Caco-2 (cell line): Measurements from ENCODE around the gene GPR63. TPM values are rescaled to one million over a fixed set of nuclear protein-coding genes. Genes with fewer than 3 reads are reported as not detected.

ENCODE experiments used
- BruUV-seq: library from RNA; stranded (reverse); fragments of 400-500 nt; replicated peaks from 2 replicates; lab custom pipeline; 2021; lab: Mats Ljungman, UMichigan
- CTCF ChIA-PET: fragments of 300-600 bp; sonication (Branson Sonifier 250); formaldehyde crosslinking; loops from one replicate; lab custom pipeline; 2022; ENCODE audit warnings: antibody characterized with exemption; lab: Charles Lee
- POLR2A ChIA-PET: fragments of 300-600 bp; sonication (Branson Sonifier 250); formaldehyde crosslinking; loops from one replicate; lab custom pipeline; 2022; ENCODE audit warnings: antibody characterized with exemption; lab: Charles Lee
- DNase-seq, 2 experiments: peaks; one replicate each; pipeline versions ENCODE4 v3.0.0 to v3.0.0-alpha.2; 2020 to 2022
- H3K27me3 ChIP-seq: replicated peaks from 2 replicates; pipeline ENCODE4 v1.6.0; 2011; ENCODE audit warnings: low read length; ENCODE audit not compliant: control insufficient read depth, insufficient read depth
- H3K36me3 ChIP-seq: 2 replicates; pipeline ENCODE4 v1.5.1; 2011; ENCODE audit warnings: low read length; ENCODE audit not compliant: control insufficient read depth, insufficient read depth
- H3K4me1 ChIP-seq: fragments of 250-450 bp; sonication (Bioruptor Pico); 2 replicates; pipeline ENCODE4 v1.5.1; 2020; ENCODE audit warnings: mild to moderate bottlenecking
- H3K4me3 ChIP-seq: 2 replicates; pipeline ENCODE4 v1.5.1; 2011; ENCODE audit warnings: low read depth, mild to moderate bottlenecking, control low read depth, low read length
- H3K9me3 ChIP-seq: fragments of 250-450 bp; sonication (Bioruptor Pico); 2 replicates; pipeline ENCODE4 v1.5.1; 2020; ENCODE audit warnings: mild to moderate bottlenecking, moderate library complexity
- H3K27ac Mint-ChIP-seq: one replicate; pipeline ENCODE4 v1.8.0; 2022; ENCODE audit warnings: mixed read lengths; ENCODE audit not compliant: unreplicated experiment
- H3K27me3 Mint-ChIP-seq: one replicate; pipeline ENCODE4 v1.8.0; 2022; ENCODE audit warnings: mixed read lengths; ENCODE audit not compliant: insufficient read depth, unreplicated experiment
- H3K36me3 Mint-ChIP-seq: one replicate; pipeline ENCODE4 v1.8.0; 2022; ENCODE audit warnings: mild to moderate bottlenecking, mixed read lengths; ENCODE audit not compliant: insufficient read depth, unreplicated experiment
- H3K4me1 Mint-ChIP-seq: one replicate; pipeline ENCODE4 v1.8.0; 2022; ENCODE audit warnings: low read depth, mixed read lengths; ENCODE audit not compliant: unreplicated experiment
- H3K4me3 Mint-ChIP-seq: one replicate; pipeline ENCODE4 v1.8.0; 2022; ENCODE audit warnings: mild to moderate bottlenecking, moderate library complexity, mixed read lengths; ENCODE audit not compliant: unreplicated experiment
- H3K9me3 Mint-ChIP-seq: one replicate; pipeline ENCODE4 v1.8.0; 2022; ENCODE audit warnings: mixed read lengths; ENCODE audit not compliant: unreplicated experiment
- CTCF ChIP-seq, 2 experiments: fragments of 200-600 bp in 1 of 2; IDR thresholded peaks; 1 replicate in 1 of 2; 2 replicates in 1 of 2; pipeline versions ENCODE4 v1.5.1 to v1.8.0; 2011 to 2022; ENCODE audit warnings: antibody characterized with exemption in 1 of 2, control low read depth in 1 of 2, inconsistent platforms in 1 of 2, low read depth in 1 of 2, low read length in 1 of 2, mild to moderate bottlenecking in 1 of 2, moderate library complexity in 1 of 2; ENCODE audit not compliant: insufficient read depth in 1 of 2, severe bottlenecking in 1 of 2, unreplicated experiment in 1 of 2
- intact Hi-C: fragments of 100-400 bp; cut with micrococcal nuclease; formaldehyde crosslinking; loops from one replicate; pipeline ENCODE4 v1.10.0; 2022; ENCODE audit not compliant: unreplicated experiment
- total RNA-seq: library from RNA; stranded (reverse); gene quantifications from 2 replicates; pipeline ENCODE4 v1.2.3, GENCODE V29; 2022

The GPR63 gene
- total RNA-seq, 1 experiment from 2014 or later = 0.11 TPM

GRCh38 chr6:96795481-96795880, 41.8 kb downstream of the GPR63 start:
- H3K27me3 ChIP-seq = no peaks in the 10 kb centered on the region
- no peak overlapping the region for H3K4me3 Mint-ChIP-seq
- no peak overlapping the region for H3K27ac Mint-ChIP-seq
- no TSS peak for BruUV-seq
- H3K36me3 Mint-ChIP-seq = no peaks in the 10 kb centered on the region
- ChIA-PET CTCF (no interaction called here), POLR2A (no interaction called here)
- H3K4me1 Mint-ChIP-seq = no peaks in the 10 kb centered on the region
- no peak for DNase-seq
- no peak overlapping the region for H3K4me3 ChIP-seq
- H3K4me1 ChIP-seq = no peaks in the 10 kb centered on the region
- no peaks in the 10 kb centered on the region for H3K9me3 Mint-ChIP-seq
- intact Hi-C loops = no loop called here
- H3K36me3 ChIP-seq = no peaks in the 10 kb centered on the region
- no peaks in the 10 kb centered on the region for H3K9me3 ChIP-seq
- peaks cover 8% of the 10 kb centered on the region for H3K27me3 Mint-ChIP-seq
- no peak for TF ChIP-seq CTCF (IDR thresholded peaks at IDR 0.05; ENCODE audit: insufficient read depth in 1 of 2, low read depth in 1 of 2, low read length in 1 of 2, severe bottlenecking in 1 of 2, unreplicated experiment in 1 of 2)

- H3K9me3 ChIP-seq = no peaks in the 10 kb centered on the region
- H3K4me1 ChIP-seq = no peaks in the 10 kb centered on the region
- Mint-ChIP-seq H3K9me3 (no peaks in the 10 kb centered on the region), H3K27me3 (peaks cover 7% of the 10 kb centered on the region), H3K4me3 (no peak overlapping the region), H3K27ac (no peak overlapping the region), H3K4me1 (no peaks in the 10 kb centered on the region), H3K36me3 (no peaks in the 10 kb centered on the region)
- no peaks in the 10 kb centered on the region for H3K36me3 ChIP-seq
- no TSS peak for BruUV-seq
- TF ChIP-seq CTCF (IDR thresholded peaks at IDR 0.05; ENCODE audit: insufficient read depth in 1 of 2, low read depth in 1 of 2, low read length in 1 of 2, severe bottlenecking in 1 of 2, unreplicated experiment in 1 of 2) = no peak
- intact Hi-C loops = no loop called here
- no peaks in the 10 kb centered on the region for H3K27me3 ChIP-seq
- POLR2A ChIA-PET = no interaction called here
- H3K4me3 ChIP-seq = no peak overlapping the region
- CTCF ChIA-PET = no interaction called here
- DNase-seq = no peak
These were observed 42.3 kb downstream of the GPR63 start for GRCh38 chr6:96794980-96795379.

GRCh38 chr6:96792561-96793190, 44.6 kb downstream of the GPR63 start:
- H3K27ac Mint-ChIP-seq = no peak overlapping the region
- no peaks in the 10 kb centered on the region for H3K36me3 Mint-ChIP-seq
- H3K4me3 Mint-ChIP-seq = no peak overlapping the region
- ChIA-PET CTCF (no interaction called here), POLR2A (no interaction called here)
- DNase-seq = no peak
- Histone ChIP-seq H3K9me3 (no peaks in the 10 kb centered on the region), H3K4me3 (no peak overlapping the region), H3K36me3 (no peaks in the 10 kb centered on the region), H3K27me3 (no peaks in the 10 kb centered on the region), H3K4me1 (no peaks in the 10 kb centered on the region)
- no peaks in the 10 kb centered on the region for H3K4me1 Mint-ChIP-seq
- BruUV-seq = no TSS peak
- TF ChIP-seq CTCF (IDR thresholded peaks at IDR 0.05; ENCODE audit: insufficient read depth in 1 of 2, low read depth in 1 of 2, low read length in 1 of 2, severe bottlenecking in 1 of 2, unreplicated experiment in 1 of 2) = no peak
- no peaks in the 10 kb centered on the region for H3K9me3 Mint-ChIP-seq
- peaks cover 2% of the 10 kb centered on the region for H3K27me3 Mint-ChIP-seq
- intact Hi-C loops = no loop called here
